ENCODE results near the gene HTR3D.
"Not testable (repeated sequence)": the region's sequence is repeated elsewhere in the genome, so short reads cannot be mapped to it uniquely, and the experiment has no call there.

The HTR3D gene

DNA sequence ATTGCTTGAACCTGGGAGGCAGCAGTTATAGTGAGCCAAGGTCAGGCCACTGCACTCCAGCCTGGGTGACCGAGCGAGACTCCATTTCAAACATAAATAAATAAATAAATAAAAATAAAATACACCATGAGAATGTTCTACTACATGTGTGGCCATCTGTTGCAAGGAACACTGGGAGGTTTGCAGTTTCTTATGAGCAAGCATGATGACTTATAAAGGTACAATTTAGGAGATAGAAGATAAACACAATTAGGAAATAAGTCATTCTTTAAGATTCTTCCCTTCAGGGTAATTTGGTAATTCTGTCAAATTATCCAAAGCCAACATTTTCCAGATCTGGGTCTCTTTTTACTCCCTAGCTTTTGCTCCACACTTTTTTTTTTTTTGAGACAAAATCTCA lies 34.7 kb downstream of the HTR3D start:
- TF ChIP-seq, protein P1, sequence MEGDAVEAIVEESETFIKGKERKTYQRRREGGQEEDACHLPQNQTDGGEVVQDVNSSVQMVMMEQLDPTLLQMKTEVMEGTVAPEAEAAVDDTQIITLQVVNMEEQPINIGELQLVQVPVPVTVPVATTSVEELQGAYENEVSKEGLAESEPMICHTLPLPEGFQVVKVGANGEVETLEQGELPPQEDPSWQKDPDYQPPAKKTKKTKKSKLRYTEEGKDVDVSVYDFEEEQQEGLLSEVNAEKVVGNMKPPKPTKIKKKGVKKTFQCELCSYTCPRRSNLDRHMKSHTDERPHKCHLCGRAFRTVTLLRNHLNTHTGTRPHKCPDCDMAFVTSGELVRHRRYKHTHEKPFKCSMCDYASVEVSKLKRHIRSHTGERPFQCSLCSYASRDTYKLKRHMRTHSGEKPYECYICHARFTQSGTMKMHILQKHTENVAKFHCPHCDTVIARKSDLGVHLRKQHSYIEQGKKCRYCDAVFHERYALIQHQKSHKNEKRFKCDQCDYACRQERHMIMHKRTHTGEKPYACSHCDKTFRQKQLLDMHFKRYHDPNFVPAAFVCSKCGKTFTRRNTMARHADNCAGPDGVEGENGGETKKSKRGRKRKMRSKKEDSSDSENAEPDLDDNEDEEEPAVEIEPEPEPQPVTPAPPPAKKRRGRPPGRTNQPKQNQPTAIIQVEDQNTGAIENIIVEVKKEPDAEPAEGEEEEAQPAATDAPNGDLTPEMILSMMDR (IDR thresholded peaks at IDR 0.05; ENCODE audit: low read depth, low read length) = no peak
- H3K4me3 ChIP-seq (ENCODE audit: low read depth, low read length) = no peak overlapping the region
- in situ Hi-C loops (cut with HindIII; ENCODE audit: low sequenced_read_pairs) = no loop called here
- DNase-seq (ENCODE audit: low read depth, low spot score) = no peak

DNA sequence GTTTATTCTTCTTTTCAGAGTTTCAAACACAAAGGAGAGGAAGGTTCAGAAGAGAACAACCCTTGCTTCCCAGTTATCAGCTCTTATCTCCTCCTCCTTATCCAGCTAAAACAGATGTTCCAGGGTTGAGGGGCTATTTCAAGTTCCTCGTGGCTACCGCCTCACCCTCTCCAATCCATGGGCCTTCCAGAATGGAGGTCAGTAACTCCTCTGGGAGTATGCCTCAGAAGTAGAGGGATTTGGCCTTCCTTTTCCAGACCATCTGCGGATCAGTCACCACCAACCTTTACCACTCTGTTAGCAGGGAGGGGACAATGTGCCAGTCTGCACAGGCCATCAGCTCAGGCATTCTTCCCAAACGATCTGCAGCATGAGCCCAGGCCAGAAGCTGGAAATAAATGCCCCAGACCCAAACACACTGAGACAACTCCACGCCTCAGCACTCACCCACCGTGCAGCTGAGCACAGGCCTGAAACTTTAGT lies 36.1 kb downstream of the HTR3D start:
- in situ Hi-C loops (cut with HindIII; ENCODE audit: low sequenced_read_pairs) = no loop called here
- H3K4me3 ChIP-seq (ENCODE audit: low read depth, low read length) = no peak overlapping the region
- DNase-seq (ENCODE audit: low read depth, low spot score) = no peak
- TF ChIP-seq, protein P1 (IDR thresholded peaks at IDR 0.05; ENCODE audit: low read depth, low read length) = no peak

DNA sequence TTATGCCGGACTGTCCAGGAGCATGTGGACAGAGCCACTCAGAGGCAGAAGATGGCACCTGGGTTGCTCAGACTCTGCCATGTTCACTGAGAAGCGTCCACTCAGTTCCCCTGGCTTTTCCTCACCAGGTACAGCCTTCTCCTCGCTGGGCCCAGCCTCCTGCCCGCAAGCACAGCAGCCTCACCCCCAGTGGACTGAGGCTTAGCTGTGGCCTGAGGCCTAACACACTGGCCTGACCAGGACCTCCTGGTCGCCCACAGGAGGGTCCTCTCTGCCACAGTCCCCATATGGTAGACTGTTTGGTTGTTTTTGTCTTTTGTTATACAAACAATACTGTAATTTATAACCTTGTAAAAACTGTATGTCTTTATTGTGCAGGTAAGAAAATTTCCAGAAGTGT lies 36.8 kb downstream of the HTR3D start:
- TF ChIP-seq, protein P1 (IDR thresholded peaks at IDR 0.05; ENCODE audit: low read depth, low read length) = no peak
- no peak for DNase-seq (ENCODE audit: low read depth, low spot score)
- in situ Hi-C loops (cut with HindIII; ENCODE audit: low sequenced_read_pairs) = no loop called here
- H3K4me3 ChIP-seq (ENCODE audit: low read depth, low read length) = no peak overlapping the region

DNA sequence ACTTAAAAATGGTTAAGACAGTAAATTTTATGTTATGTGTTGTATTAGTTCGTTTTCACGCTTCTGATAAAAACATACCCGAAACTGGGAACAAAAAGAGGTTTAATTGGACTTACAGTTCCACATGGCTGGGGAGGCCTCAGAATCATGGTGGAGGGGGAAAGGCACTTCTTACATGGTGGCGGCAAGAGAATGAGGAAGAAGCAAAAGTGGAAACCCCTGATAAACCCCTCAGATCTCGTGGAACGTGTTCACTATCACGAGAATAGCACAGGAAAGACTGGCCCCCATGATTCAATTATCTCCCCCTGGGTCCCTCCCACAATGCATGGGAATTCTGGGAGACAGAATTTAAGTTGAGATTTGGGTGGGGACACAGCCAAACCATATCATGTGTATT lies 39.6 kb downstream of the HTR3D start:
- DNase-seq (ENCODE audit: low read depth, low spot score); H3K4me3 ChIP-seq (ENCODE audit: low read depth, low read length); in situ Hi-C loops (cut with HindIII; ENCODE audit: low sequenced_read_pairs): not testable (repeated sequence)

DNA sequence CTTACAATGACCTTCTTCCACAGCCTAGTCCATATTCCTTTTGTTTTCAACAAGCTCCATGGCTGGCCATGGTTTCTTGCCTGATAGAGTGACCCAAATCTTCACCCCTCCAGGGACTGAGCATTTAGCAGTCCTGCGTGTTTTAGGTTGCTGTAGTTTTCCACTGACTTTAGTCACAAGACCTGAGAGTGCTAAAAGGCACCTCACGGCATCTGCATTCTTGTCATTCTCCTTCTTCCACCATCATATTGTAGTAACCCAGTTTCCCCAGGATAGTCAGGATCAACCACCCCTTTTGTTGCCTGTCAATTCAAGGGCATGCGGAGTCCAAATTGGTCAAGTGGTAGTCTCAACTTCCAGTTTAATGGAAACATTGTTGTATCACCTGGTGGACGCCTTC lies 42.1 kb downstream of the HTR3D start:
- no peak overlapping the region for H3K4me3 ChIP-seq (ENCODE audit: low read depth, low read length)
- no peak for DNase-seq (ENCODE audit: low read depth, low spot score)
- in situ Hi-C loops (cut with HindIII; ENCODE audit: low sequenced_read_pairs) = no loop called here
- TF ChIP-seq, protein P1 (IDR thresholded peaks at IDR 0.05; ENCODE audit: low read depth, low read length) = no peak

DNA sequence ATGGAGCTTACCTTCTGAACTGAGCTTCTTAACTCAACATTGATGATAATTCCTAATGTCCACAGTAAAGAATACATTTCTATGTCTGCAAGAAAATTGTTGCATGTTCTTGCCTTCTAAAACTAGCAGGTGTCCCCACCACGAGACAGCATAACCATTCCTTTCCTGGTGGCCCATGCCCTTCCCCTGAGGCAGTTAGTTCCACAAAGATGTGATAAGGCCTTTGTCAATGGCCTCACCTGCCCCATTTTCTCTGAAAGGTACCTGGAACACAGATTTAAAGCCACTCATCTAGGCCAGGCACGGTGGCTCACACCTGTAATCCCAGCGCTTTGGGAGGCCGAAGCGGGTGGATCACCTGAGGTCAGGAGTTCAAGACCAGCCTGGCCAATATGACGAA lies 44.4 kb downstream of the HTR3D start:
- DNase-seq (ENCODE audit: low read depth, low spot score) = no peak
- TF ChIP-seq, protein P1 (IDR thresholded peaks at IDR 0.05; ENCODE audit: low read depth, low read length) = no peak
- in situ Hi-C loops (cut with HindIII; ENCODE audit: low sequenced_read_pairs) = no loop called here
- H3K4me3 ChIP-seq (ENCODE audit: low read depth, low read length) = no peak overlapping the region

DNA sequence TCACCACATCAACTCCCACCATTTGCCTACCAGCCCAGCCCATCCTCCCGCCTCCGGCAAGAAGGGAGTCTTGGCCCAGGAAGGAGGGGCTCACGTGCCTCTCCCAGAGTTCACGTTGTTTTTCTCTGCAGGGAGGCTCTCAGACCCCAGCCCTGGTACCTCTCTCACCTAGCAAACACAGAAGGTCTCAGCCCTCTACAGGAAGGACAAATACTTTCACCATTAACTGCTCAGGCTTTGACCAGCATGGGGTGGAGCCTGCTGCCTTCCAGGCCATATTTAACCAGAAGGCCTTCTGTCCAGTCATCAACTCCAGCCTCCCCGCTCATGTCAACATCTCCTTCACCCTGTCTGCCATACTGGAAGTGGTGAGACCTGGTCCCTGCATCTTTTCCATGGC lies 46.3 kb downstream of the HTR3D start:
- DNase-seq (ENCODE audit: low read depth, low spot score) = no peak
- in situ Hi-C loops (cut with HindIII; ENCODE audit: low sequenced_read_pairs) = no loop called here
- TF ChIP-seq, protein P1 (IDR thresholded peaks at IDR 0.05; ENCODE audit: low read depth, low read length) = no peak
- no peak overlapping the region for H3K4me3 ChIP-seq (ENCODE audit: low read depth, low read length)
